Measurements from ENCODE around the gene NCOA6. TPM values are rescaled to one million over a fixed set of nuclear protein-coding genes. Genes with fewer than 3 reads are reported as not detected.

NCOA6 gene
- total RNA-seq, 1 experiment from 2014 or later, result 35.1 TPM

DNA sequence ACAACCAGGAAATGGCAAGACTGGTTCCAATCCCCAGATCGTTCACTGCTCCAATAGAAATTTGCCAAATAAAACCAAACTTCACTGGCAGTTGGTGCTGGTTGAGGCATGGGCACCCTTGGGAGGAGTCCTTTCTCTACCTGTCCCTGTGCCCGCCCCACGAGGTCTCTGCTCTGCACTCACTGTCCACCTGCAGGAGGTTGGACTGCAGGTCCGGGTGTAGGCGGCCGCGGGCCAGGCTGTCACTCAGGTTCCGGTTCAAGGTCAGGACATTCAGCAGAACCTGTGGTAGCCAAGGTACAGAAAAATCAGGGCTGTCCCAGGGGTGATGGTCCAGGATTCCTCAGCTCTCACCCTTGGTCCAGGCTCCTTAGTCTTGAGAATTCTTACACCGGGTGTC, 24.3 kb upstream of the NCOA6 start:
- Histone ChIP-seq H4K20me1 (ENCODE audit: insufficient read depth) (no peaks in the 10 kb centered on the region), H3K4me1 (replicated peaks; ENCODE audit: insufficient read depth) (no peaks in the 10 kb centered on the region), H3K9me2 (ENCODE audit: insufficient read depth) (no peaks in the 10 kb centered on the region), H3K36me3 (ENCODE audit: low read depth) (no peaks in the 10 kb centered on the region), H3K79me2 (ENCODE audit: low read depth) (no peaks in the 10 kb centered on the region), H3K4me2 (no peak overlapping the region), H3F3A (ENCODE audit: insufficient read depth, low read depth) (no peaks in the 10 kb centered on the region), H3K27me3 (ENCODE audit: insufficient read depth, low read depth) (no peaks in the 10 kb centered on the region), H2AFZ (no peak overlapping the region), H3K9me3 (ENCODE audit: insufficient read depth, low read depth) (no peaks in the 10 kb centered on the region), H3K27ac (no peak overlapping the region), H3K4me3 (no peak overlapping the region)
- ChIA-PET CTCF (no interaction called here), POLR2A (ENCODE audit: unreplicated experiment) (no interaction called here)
- BruUV-seq (replicated peaks), result no TSS peak
- intact Hi-C loops (cut with micrococcal nuclease; ENCODE audit: unreplicated experiment), result no loop called here
- DNase-seq, result no peak
- no peak for TF ChIP-seq EZH2 (IDR thresholded peaks at IDR 0.05; ENCODE audit: low read depth)
- TF ChIP-seq, protein P1, sequence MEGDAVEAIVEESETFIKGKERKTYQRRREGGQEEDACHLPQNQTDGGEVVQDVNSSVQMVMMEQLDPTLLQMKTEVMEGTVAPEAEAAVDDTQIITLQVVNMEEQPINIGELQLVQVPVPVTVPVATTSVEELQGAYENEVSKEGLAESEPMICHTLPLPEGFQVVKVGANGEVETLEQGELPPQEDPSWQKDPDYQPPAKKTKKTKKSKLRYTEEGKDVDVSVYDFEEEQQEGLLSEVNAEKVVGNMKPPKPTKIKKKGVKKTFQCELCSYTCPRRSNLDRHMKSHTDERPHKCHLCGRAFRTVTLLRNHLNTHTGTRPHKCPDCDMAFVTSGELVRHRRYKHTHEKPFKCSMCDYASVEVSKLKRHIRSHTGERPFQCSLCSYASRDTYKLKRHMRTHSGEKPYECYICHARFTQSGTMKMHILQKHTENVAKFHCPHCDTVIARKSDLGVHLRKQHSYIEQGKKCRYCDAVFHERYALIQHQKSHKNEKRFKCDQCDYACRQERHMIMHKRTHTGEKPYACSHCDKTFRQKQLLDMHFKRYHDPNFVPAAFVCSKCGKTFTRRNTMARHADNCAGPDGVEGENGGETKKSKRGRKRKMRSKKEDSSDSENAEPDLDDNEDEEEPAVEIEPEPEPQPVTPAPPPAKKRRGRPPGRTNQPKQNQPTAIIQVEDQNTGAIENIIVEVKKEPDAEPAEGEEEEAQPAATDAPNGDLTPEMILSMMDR (conservative IDR thresholded peaks at IDR 0.05), result no peak

GRCh38 chr20:34848597-34848996, 23.1 kb upstream of the NCOA6 start:
- Histone ChIP-seq H3F3A (ENCODE audit: insufficient read depth, low read depth) (no peaks in the 10 kb centered on the region), H4K20me1 (ENCODE audit: insufficient read depth) (no peaks in the 10 kb centered on the region), H2AFZ (no peak overlapping the region), H3K4me2 (no peak overlapping the region), H3K27ac (no peak overlapping the region), H3K9me3 (ENCODE audit: insufficient read depth, low read depth) (no peaks in the 10 kb centered on the region), H3K9me2 (ENCODE audit: insufficient read depth) (no peaks in the 10 kb centered on the region), H3K4me3 (no peak overlapping the region), H3K79me2 (ENCODE audit: low read depth) (no peaks in the 10 kb centered on the region), H3K27me3 (ENCODE audit: insufficient read depth, low read depth) (no peaks in the 10 kb centered on the region), H3K36me3 (ENCODE audit: low read depth) (no peaks in the 10 kb centered on the region), H3K4me1 (replicated peaks; ENCODE audit: insufficient read depth) (no peaks in the 10 kb centered on the region)
- intact Hi-C loops (cut with micrococcal nuclease; ENCODE audit: unreplicated experiment), result no loop called here
- no TSS peak for BruUV-seq (replicated peaks)
- ChIA-PET POLR2A (ENCODE audit: unreplicated experiment) (interaction anchor here (0.6 kb wide), 2 partner anchors 161 to 215 kb away, joined by 5 to 9 read pairs; no protein-coding TSS in a partner anchor), CTCF (no interaction called here)
- TF ChIP-seq, protein P1 (conservative IDR thresholded peaks at IDR 0.05), result no peak
- TF ChIP-seq EZH2 (IDR thresholded peaks at IDR 0.05; ENCODE audit: low read depth), result no peak
- DNase-seq, result no peak

DNA sequence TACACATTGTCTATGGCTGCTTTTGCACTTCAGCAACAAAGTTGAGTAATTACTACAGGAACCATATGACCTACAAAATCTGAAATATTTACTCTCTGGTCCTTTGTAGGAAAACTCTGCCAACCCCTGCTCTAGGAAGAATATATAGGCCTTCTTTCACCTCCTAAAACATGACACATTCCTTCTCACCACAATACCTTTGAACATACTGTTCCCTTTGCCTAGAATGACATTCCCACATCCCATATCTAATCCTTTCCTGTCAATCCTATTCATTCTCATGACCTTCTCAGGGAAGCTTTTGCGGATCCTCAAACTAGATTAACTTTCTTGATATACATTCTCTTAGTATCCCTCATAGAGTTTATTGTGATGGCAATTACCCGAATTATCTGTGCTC, 18.0 kb upstream of the NCOA6 start:
- H3K79me2 ChIP-seq (ENCODE audit: low read depth), result no peaks in the 10 kb centered on the region
- no peaks in the 10 kb centered on the region for H3F3A ChIP-seq (ENCODE audit: insufficient read depth, low read depth)
- no peak overlapping the region for H3K4me3 ChIP-seq
- H2AFZ ChIP-seq, result no peak overlapping the region
- POLR2A ChIA-PET (ENCODE audit: unreplicated experiment), result interaction anchor here (0.7 kb wide), 1 partner anchor 372 kb away, joined by 3 read pairs; no protein-coding TSS in a partner anchor
- H3K27ac ChIP-seq, result no peak overlapping the region
- BruUV-seq (replicated peaks), result no TSS peak
- H4K20me1 ChIP-seq (ENCODE audit: insufficient read depth), result no peaks in the 10 kb centered on the region
- H3K9me2 ChIP-seq (ENCODE audit: insufficient read depth), result no peaks in the 10 kb centered on the region
- no peaks in the 10 kb centered on the region for H3K36me3 ChIP-seq (ENCODE audit: low read depth)
- intact Hi-C loops (cut with micrococcal nuclease; ENCODE audit: unreplicated experiment), result no loop called here
- no peak overlapping the region for H3K4me2 ChIP-seq
- no peak for DNase-seq
- TF ChIP-seq, protein P1 (conservative IDR thresholded peaks at IDR 0.05), result no peak
- no peak for TF ChIP-seq EZH2 (IDR thresholded peaks at IDR 0.05; ENCODE audit: low read depth)
- no peaks in the 10 kb centered on the region for H3K27me3 ChIP-seq (ENCODE audit: insufficient read depth, low read depth)
- no peaks in the 10 kb centered on the region for H3K9me3 ChIP-seq (ENCODE audit: insufficient read depth, low read depth)
- no peaks in the 10 kb centered on the region for H3K4me1 ChIP-seq (replicated peaks; ENCODE audit: insufficient read depth)
- CTCF ChIA-PET, result interaction anchor here (0.6 kb wide), 1 partner anchor 59 kb away, joined by 3 read pairs; no protein-coding TSS in a partner anchor

Measured in PC-9 (cell line).